GM10266 (cell line): ENCODE data around the gene NF1.

Experiments used
- DNase-seq: peaks from one replicate; pipeline ENCODE4 v3.0.0; 2012; ENCODE audit errors: extremely low spot score
- CTCF ChIP-seq: IDR thresholded peaks from 2 replicates; pipeline ENCODE4 v1.5.1; 2012; ENCODE audit warnings: mild to moderate bottlenecking, low read depth; ENCODE audit not compliant: control insufficient read depth, insufficient read depth; ENCODE audit errors: missing control alignments

Gene NF1

GRCh38 chr17:31415004-31415454, 320.3 kb downstream of the NF1 start:
- no peak for DNase-seq
- no peak for TF ChIP-seq CTCF

- no peak for TF ChIP-seq CTCF
- DNase-seq: no peak
Measured at GRCh38 chr17:31415640-31416502, 321.1 kb downstream of the NF1 start.

- TF ChIP-seq CTCF: no peak
- no peak for DNase-seq
Measured at GRCh38 chr17:31416503-31416923, 321.7 kb downstream of the NF1 start.

GRCh38 chr17:31417051-31417792, 322.4 kb downstream of the NF1 start:
- DNase-seq: no peak
- TF ChIP-seq CTCF: no peak

- no peak for TF ChIP-seq CTCF
- DNase-seq: no peak
Measured at GRCh38 chr17:31418773-31419350, 324.1 kb downstream of the NF1 start.

GRCh38 chr17:31422443-31422842, 327.7 kb downstream of the NF1 start:
- TF ChIP-seq CTCF: no peak
- DNase-seq: no peak

GRCh38 chr17:31424944-31425281, 330.1 kb downstream of the NF1 start:
- no peak for DNase-seq
- no peak for TF ChIP-seq CTCF
